CD4-positive, alpha-beta T cell treated with Interleukin-17A for 4 hours (primary cell): ENCODE measurements around the gene TAPBP.
"Not testable (repeated sequence)": the region's sequence is repeated elsewhere in the genome, so short reads cannot be mapped to it uniquely, and the experiment has no call there.

ENCODE experiments used
- DNase-seq: peaks from one replicate; pipeline ENCODE4 v3.0.0-alpha.2; 2020; ENCODE audit warnings: mixed read lengths

TAPBP gene

DNA sequence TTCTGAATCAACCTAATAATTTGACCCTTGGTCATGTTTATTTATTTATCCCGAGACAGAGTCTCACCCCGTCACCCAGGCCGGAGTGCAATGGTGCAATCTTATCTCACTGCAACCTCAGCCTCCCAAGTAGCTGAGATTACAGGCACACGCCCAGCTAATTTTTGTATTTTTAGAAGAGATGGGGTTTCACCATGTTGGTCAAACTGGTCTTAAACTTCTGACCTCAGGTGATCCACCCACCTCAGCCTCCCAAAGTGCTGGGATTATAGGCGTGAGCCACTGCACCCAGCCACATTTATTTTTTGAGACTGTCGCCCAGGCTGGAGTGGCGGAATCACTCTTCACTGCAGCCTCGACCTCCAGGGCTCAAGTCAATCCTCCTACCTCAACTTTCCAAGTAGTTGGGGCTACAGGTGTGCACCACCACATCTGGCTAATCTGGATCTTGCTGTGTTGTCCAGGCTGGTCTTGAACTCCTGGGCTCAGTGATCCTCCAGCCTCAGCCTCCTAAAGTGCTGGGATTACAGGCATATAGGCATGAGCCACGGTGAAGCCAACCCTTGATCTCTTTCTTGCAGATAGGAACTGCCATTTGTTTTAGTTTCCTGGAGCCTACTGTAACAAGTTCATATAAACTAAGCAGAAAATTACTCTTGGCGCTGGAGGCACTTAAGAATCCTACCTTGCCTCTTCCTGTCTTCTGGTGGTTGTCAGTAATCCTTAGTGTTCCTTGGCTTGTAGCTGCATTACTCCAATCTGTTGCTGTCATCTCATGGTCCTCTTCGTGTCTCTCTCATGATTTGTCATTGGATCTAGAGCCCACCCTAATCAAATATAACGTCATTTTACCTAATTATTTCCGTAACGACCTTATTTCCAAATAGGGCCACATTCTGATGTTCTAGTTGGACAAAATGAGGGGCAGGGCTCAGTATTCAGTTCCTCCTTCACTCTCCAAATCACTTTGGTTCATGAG is 39.7 kb downstream of the TAPBP start:
- DNase-seq: no peak

DNA sequence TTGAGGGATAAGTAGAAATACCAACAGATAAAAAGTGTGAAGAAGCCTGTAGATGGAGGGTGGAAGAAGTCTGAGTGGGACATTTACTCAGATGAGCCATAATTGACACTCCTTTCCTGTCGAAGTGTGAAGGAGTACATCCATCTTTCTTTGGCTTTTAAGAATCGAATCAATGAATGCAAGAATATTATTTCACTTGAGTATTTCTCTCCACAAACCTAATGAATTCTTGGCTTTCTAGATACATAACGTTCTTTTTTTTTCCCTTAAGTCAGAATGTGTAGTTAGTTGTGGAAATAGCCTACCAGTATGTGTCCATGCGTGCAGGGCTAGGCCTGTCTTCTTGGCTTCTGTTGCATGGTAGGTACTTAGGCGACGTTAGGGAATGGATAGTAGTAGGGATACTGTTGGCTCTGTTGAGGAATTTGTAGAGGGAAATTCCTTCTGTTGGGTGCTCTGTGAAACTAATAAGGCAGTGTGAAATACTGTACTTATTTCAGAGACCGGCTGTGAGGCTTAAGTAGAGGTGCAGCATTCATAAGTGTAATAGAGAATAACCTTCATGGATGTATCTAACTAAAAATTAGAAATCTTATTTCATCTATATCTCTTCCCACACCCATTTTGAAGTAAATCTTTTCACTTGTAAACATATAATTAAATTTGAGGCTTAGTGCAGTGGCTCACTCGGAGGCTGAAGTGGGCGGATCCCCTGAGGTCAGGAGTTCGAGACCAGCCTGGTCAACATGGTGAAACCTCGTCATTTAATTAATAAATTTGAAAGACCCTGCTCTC is 40.6 kb downstream of the TAPBP start:
- no peak for DNase-seq

DNA sequence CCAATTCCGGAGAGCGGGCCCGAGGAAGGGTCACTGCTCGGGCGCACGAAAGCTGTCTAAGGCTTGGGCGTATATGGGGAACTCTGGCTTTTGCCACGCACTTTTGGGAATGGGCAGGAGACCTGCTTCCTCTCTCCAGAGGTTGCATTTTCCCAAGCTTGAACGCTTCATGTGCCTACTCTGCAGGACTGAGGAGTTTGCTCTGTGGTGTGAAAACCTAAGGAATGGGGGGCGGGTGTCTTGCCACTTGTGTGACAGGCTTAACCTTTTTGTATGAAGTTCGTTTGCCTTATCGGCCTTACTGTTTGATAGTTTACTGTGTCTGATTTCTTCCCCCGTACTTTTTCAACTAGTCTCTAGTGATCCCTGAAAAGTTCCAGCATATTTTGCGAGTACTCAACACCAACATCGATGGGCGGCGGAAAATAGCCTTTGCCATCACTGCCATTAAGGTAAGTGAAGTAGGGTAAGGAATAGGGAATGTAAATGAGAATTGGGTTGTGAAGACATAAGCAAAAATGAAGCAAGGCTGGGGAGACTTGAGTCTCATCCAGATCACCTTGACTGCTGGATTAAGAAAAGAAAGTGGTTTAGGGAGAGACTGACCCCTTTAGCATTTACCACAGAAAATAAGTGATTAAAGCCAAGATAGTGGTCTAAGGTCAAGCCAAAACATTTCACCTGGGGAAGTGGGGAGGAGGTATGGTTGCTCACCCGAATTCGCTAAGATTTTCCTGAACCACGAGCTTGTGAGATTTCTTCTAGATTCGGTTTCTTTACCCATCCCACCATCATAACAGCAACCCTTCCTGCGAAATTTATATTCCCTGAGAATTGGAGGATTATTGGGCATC is 41.4 kb downstream of the TAPBP start:
- no peak for DNase-seq

DNA sequence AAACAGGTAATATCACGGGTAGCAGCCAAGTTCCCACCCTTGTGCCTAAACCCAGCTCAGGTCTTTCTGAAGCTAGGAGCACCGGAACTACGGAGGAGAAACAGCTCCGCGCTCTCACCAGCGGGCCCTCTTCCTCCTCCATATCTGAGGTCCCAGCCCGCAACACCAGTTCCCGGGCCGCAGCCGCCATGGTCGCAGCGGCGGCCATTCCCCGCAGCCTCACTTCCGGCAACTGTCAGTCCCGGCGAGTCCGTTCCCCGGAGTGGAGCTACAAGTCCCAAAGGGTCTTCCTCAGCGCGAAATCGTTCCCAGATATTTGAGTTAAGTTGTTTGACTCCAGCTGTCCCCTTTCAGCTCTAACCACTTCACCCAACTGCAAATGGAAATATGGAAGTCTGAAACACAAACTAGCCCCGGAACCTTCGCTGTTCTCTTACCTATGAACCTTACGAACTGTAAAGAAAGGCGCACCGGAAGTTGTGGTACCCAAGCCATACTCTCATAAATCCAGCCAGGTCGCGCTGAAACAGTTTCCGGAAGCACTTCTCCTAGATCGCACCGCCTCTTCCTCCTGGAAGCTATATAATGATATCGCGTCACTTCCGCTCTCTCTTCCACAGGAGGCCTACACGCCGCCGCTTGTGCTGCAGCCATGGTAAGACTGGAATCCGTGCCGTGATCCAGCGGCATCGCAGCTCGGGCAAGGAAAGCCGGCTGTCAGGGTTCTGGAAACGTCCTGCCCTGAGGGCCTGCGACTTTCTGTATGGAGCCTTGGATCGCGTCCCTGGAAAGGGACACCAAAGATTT is 42.2 kb downstream of the TAPBP start, which contains the start of the genes RPS18 and VPS52:
Gene RPS18, plus strand, starts transcription at position 608 of the 807 bp plus-strand sequence. Its CDS starts 45 bp downstream, at position 653.
Gene VPS52, minus strand, starts transcription at position 409 of the 807 bp plus-strand sequence. Its CDS starts 201 bp downstream, at position 208.
- peak; percentile 91 for DNase-seq

DNA sequence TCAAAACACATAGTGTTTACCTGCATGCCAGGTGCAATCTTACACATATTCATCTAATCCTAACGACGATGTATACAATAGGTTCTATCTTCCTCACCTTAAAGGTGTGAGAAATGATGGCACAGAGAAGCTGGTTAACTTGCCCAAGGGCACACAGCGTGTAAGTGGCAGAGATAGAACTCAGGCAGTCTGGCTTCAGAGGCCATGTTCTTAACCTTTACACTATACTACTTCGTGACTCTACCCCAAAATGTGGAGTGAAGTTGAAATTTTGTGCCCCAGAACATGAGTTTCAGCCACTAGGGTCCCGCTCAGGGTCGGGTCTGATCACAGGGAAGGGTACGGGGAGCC is 42.8 kb downstream of the TAPBP start:
- DNase-seq: no peak

DNA sequence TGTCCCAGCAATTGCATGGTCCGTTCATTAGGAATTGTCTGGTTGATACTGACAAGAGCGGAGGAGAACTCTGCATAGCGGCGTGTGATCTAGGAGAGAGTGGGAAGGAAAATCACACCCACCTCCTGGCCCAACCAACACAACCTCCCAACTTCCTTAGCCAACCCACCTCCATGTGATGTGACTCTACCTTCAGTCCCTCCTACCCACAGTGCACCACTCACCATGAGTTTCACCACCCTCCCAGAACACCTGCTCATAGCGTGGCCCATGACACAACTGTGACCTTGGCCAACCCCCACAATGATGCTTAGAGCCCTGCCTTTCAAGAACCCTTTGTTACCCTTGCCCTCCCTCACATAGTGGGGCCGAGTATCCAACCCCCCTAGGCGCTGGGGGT is 49.9 kb downstream of the TAPBP start:
- DNase-seq: no peak

DNA sequence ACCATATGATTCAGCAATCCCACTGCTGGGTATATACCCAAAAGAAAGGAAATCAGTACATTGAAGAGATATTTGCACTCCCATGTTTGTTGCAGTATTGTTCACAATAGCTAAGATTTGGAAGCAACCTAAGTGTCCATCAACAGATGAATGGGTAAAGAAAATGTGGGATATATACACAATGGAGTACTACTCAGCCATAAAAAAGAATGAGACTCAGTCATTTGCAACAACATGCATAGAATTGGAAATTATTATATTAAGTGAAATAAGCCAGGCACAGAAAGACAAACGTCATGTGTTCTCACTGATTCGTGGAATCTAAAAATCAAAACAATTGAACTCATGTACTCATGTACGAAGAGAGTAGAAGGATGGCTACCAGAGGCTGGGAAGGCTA is 51.4 kb downstream of the TAPBP start:
- DNase-seq: not testable (repeated sequence)

DNA sequence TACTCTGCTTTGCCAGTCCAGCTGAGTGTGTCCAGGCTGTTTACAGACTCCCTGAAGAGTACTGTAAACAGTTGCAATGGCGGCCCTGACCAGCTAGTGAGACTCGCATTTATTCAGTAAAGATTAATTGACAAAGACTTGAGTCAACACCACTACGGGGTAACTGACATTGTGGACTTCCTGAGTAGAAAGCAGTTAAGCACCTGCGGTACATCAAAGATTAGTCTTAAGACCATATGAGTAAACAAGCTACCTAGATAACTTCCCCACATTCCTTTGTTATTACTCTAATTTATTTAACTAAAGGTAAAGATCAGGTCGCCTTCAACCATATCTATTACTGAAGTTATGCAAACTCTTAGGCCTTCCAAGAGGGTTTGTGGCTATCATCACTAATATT is 54.8 kb downstream of the TAPBP start:
- no peak for DNase-seq

DNA sequence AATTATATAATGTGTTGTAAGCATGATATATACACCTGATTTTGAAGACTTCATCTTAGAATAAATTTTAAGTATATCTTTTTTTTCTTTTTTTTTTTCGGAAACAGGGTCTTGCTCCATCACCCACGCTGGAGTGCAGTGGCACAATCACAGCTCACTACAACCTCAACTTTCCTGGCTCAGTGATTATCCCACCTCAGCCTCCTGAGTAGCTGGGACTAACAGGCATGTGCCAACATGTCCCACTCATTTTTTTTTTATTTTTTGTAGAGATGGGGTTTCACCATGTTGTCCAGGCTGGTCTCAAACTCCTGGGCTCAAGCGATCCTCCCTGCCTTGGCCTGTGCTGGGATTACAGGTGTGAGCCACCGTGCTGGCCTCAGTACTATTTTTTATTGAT is 59.3 kb downstream of the TAPBP start:
- no peak for DNase-seq

DNA sequence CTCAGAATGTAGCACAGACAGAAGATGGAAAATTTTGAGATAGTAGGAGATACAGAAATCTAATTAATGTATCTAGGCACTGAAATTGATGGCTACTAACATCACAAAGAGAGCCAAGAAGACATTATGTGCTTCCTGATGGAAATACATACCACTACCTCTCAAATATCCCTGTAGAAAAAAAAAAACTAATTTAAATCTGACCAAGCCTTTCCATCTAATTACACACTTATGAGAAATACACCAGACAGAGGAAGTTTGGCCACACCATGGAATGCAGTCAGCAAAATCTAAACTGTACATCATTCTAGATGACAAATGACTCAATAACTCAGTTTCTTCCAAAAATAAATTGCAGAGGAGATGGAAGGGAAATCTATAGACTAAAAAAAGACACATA is 61.1 kb downstream of the TAPBP start:
- no peak for DNase-seq

DNA sequence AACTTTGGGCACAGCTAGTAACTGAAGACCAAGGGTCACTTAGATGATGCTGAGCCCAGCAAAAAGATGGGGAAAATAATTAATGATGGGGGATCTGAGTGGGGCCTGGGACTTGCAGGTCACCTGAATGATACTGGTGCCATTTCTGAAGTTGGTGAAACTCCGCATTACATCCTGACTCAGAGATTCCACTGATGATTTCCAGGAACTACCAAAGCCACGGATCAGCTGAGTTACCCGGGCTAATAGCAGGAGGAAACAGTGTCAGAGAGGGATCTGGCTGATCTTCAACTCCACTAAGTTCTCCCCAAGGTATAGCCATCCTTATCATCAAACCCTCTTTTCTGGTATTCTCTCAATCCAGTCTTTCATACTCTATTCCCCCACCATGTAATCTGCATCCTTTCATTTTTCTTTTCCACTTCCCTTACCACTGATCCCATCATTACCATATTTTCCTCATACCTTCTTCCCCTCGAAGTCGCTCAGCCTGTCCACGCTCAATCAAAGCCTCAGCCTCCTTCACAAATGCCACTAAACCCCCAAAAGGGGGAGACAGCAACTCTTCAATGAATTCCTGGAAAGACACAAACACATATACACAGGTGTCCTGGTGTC is 62.4 kb downstream of the TAPBP start:
- no peak for DNase-seq

DNA sequence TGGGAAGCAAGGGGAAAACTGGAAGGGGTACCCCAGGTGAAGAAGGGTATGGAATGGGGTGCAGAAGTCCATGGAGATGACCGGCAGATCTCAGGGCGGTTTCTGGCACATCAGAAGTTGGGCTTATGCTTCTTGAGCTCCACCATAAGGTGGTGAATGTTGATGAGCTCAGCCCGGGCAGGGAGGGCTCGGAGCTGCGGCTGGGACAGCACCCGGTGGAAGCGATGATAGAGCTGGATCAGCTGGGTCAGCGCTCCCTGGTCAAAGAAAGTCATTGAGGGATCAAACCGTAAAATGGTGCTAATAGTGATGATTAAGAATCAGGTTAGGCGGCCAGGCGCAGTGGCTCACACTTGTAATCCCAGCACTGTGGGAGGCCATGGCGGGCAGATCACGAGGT is 63.1 kb downstream of the TAPBP start:
- DNase-seq: no peak

DNA sequence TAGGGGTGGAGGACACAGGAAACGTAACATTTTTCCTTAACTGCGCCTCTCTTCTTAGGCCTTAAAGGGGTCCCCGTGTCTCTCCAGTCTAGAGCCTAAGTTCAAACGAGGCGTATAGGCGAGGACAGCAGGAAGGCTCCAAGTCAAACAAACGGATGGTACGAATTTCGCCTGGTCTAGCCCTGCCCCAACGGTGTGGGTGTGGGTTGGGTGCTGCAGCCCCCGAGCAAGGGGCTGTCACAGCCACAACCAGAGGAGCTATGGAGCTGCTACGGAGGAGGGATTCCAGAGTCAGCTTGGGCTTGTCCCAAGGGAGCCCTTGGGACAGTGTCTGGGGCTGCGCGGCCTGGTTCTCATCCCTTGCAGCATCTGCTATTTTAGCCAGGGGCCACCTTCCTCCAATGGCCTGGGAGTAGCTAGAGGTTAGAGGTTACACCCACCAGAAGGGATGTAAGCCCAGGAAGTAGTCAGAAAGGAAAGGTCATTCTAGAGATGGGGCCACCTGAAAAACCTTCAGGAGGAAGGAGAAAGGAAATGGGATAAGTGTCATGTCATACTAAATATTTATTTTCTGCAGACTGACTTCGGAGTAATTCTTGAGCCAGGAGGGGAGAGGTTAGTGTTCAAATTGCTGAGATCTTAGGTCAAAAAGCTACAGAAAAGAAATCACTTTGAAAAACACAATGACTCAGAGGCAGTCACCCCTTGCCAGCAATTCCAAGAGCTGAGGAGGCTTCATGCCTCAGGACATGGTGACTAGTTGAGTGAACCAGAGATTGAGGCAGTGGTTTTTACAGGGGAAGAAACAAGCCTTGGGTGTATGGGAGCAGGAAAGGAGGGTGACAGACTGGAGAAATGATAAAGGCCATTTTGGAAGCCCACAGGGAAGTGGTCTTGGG is 63.9 kb downstream of the TAPBP start:
- no peak for DNase-seq
